SJCRH30 (cell line): ENCODE results near the gene SACM1L. TPM values are rescaled to one million over a fixed set of nuclear protein-coding genes. Genes with fewer than 3 reads are reported as not detected.

Source experiments
- DNase-seq, 2 experiments: peaks; one replicate each; pipeline ENCODE4 v3.0.0-alpha.2; 2015 to 2020
- H3K27ac ChIP-seq: fragments of 250-450 bp; sonication (Bioruptor Pico); 2 replicates; pipeline ENCODE4 v1.5.1; 2020; ENCODE audit warnings: mild to moderate bottlenecking, moderate library complexity
- H3K27me3 ChIP-seq: fragments of 250-450 bp; sonication (Bioruptor Pico); 2 replicates; pipeline ENCODE4 v1.5.1; 2020; ENCODE audit warnings: mild to moderate bottlenecking, moderate library complexity
- H3K36me3 ChIP-seq: fragments of 250-450 bp; sonication (Bioruptor Pico); 2 replicates; pipeline ENCODE4 v1.5.1; 2020; ENCODE audit warnings: mild to moderate bottlenecking, moderate library complexity
- H3K4me1 ChIP-seq: fragments of 250-450 bp; sonication (Bioruptor Pico); 2 replicates; pipeline ENCODE4 v1.5.1; 2020; ENCODE audit warnings: mild to moderate bottlenecking, moderate library complexity
- H3K4me3 ChIP-seq: fragments of 250-450 bp; sonication (Bioruptor Pico); 2 replicates; pipeline ENCODE4 v1.5.1; 2020; ENCODE audit warnings: mild to moderate bottlenecking, moderate library complexity
- H3K9me3 ChIP-seq: fragments of 250-450 bp; sonication (Bioruptor Pico); replicated peaks from 2 replicates; pipeline ENCODE4 v1.5.1; 2020; ENCODE audit warnings: mild to moderate bottlenecking, moderate library complexity
- total RNA-seq: library from RNA; depleted of rRNA; stranded (reverse); fragments of >200 nt; shearing (Covaris generic); gene quantifications from 2 replicates; pipeline ENCODE4 v1.2.3, GENCODE V29; 2014

The SACM1L gene
- total RNA-seq, 1 experiment from 2014 or later: 25.0 TPM

GRCh38 chr3:45781271-45781670 is 92.1 kb downstream of the SACM1L start:
- Histone ChIP-seq H3K4me1 (peaks cover 10% of the 10 kb centered on the region; the same call in 1 of the 2 replicates), H3K36me3 (no peaks in the 10 kb centered on the region), H3K27me3 (no peaks in the 10 kb centered on the region), H3K4me3 (no peak overlapping the region), H3K27ac (no peak overlapping the region), H3K9me3 (no peaks in the 10 kb centered on the region)
- no peak for DNase-seq

- Histone ChIP-seq H3K4me1 (peaks cover 4% of the 10 kb centered on the region; the same call in 1 of the 2 replicates), H3K27me3 (no peaks in the 10 kb centered on the region), H3K4me3 (no peak overlapping the region), H3K36me3 (no peaks in the 10 kb centered on the region), H3K27ac (no peak overlapping the region), H3K9me3 (no peaks in the 10 kb centered on the region)
- no peak for DNase-seq
Observed at GRCh38 chr3:45781841-45782240, 92.6 kb downstream of the SACM1L start.

- Histone ChIP-seq H3K27me3 (no peaks in the 10 kb centered on the region), H3K9me3 (no peaks in the 10 kb centered on the region), H3K36me3 (no peaks in the 10 kb centered on the region), H3K4me1 (no peaks in the 10 kb centered on the region; the same call in 1 of the 2 replicates), H3K27ac (no peak overlapping the region), H3K4me3 (no peak overlapping the region)
- no peak for DNase-seq
Observed at GRCh38 chr3:45782381-45782780, 93.2 kb downstream of the SACM1L start.

GRCh38 chr3:45783667-45784066 is 94.5 kb downstream of the SACM1L start:
- Histone ChIP-seq H3K4me1 (no peaks in the 10 kb centered on the region), H3K9me3 (no peaks in the 10 kb centered on the region), H3K27me3 (no peaks in the 10 kb centered on the region), H3K27ac (no peak overlapping the region), H3K4me3 (no peak overlapping the region), H3K36me3 (no peaks in the 10 kb centered on the region)
- no peak for DNase-seq

GRCh38 chr3:45785605-45786150 is 96.5 kb downstream of the SACM1L start:
- no peaks in the 10 kb centered on the region for H3K36me3 ChIP-seq

GRCh38 chr3:45786801-45787495 is 97.8 kb downstream of the SACM1L start:
- no peaks in the 10 kb centered on the region for H3K4me1 ChIP-seq
- DNase-seq: no peak
- H3K27me3 ChIP-seq: no peaks in the 10 kb centered on the region

More at GRCh38 chr3:45785605-45786150, 96.5 kb downstream of the SACM1L start:
- DNase-seq: no peak
- Histone ChIP-seq H3K9me3 (no peaks in the 10 kb centered on the region), H3K27me3 (no peaks in the 10 kb centered on the region), H3K27ac (no peak overlapping the region), H3K4me3 (no peak overlapping the region), H3K4me1 (no peaks in the 10 kb centered on the region)

GRCh38 chr3:45787551-45787950 is 98.4 kb downstream of the SACM1L start:
- Histone ChIP-seq H3K4me3 (no peak overlapping the region), H3K27me3 (no peaks in the 10 kb centered on the region), H3K9me3 (no peaks in the 10 kb centered on the region), H3K27ac (no peak overlapping the region), H3K36me3 (no peaks in the 10 kb centered on the region), H3K4me1 (no peaks in the 10 kb centered on the region)
- DNase-seq: no peak

More at GRCh38 chr3:45786801-45787495, 97.8 kb downstream of the SACM1L start:
- Histone ChIP-seq H3K9me3 (no peaks in the 10 kb centered on the region), H3K4me3 (no peak overlapping the region), H3K36me3 (no peaks in the 10 kb centered on the region), H3K27ac (no peak overlapping the region)

- no peaks in the 10 kb centered on the region; the same call in 1 of the 2 replicates for H3K4me1 ChIP-seq
- no peaks in the 10 kb centered on the region for H3K36me3 ChIP-seq
- no peaks in the 10 kb centered on the region for H3K9me3 ChIP-seq
- H3K4me3 ChIP-seq: no peak overlapping the region
- no peak for DNase-seq
- no peak overlapping the region for H3K27ac ChIP-seq
- no peaks in the 10 kb centered on the region for H3K27me3 ChIP-seq
Observed at GRCh38 chr3:45789235-45789812, 100.1 kb downstream of the SACM1L start.

- Histone ChIP-seq H3K4me1 (no peaks in the 10 kb centered on the region; the same call in 1 of the 2 replicates), H3K4me3 (no peak overlapping the region), H3K9me3 (no peaks in the 10 kb centered on the region), H3K27ac (no peak overlapping the region), H3K36me3 (no peaks in the 10 kb centered on the region), H3K27me3 (no peaks in the 10 kb centered on the region)
- DNase-seq: no peak
Observed at GRCh38 chr3:45790596-45790995, 101.4 kb downstream of the SACM1L start.

- H3K27ac ChIP-seq: no peak overlapping the region
- H3K36me3 ChIP-seq: no peaks in the 10 kb centered on the region
- H3K27me3 ChIP-seq: no peaks in the 10 kb centered on the region
- no peak overlapping the region for H3K4me3 ChIP-seq
- DNase-seq: no peak
- no peaks in the 10 kb centered on the region for H3K9me3 ChIP-seq
- no peaks in the 10 kb centered on the region; the same call in 1 of the 2 replicates for H3K4me1 ChIP-seq
Observed at GRCh38 chr3:45792036-45792435, 102.8 kb downstream of the SACM1L start.

- no peaks in the 10 kb centered on the region; the same call in 1 of the 2 replicates for H3K4me1 ChIP-seq
- H3K4me3 ChIP-seq: no peak overlapping the region
- H3K36me3 ChIP-seq: no peaks in the 10 kb centered on the region
- H3K27ac ChIP-seq: no peak overlapping the region
- H3K9me3 ChIP-seq: no peaks in the 10 kb centered on the region
- DNase-seq: no peak
- H3K27me3 ChIP-seq: no peaks in the 10 kb centered on the region
Observed at GRCh38 chr3:45792516-45793172, 103.4 kb downstream of the SACM1L start.

GRCh38 chr3:45793482-45794176 is 104.4 kb downstream of the SACM1L start:
- Histone ChIP-seq H3K4me1 (no peaks in the 10 kb centered on the region; the same call in 1 of the 2 replicates), H3K9me3 (no peaks in the 10 kb centered on the region), H3K4me3 (no peak overlapping the region), H3K27me3 (no peaks in the 10 kb centered on the region), H3K27ac (no peak overlapping the region), H3K36me3 (no peaks in the 10 kb centered on the region)
- no peak for DNase-seq

GRCh38 chr3:45794177-45794560 is 105.0 kb downstream of the SACM1L start:
- Histone ChIP-seq H3K27me3 (no peaks in the 10 kb centered on the region), H3K4me3 (no peak overlapping the region), H3K4me1 (no peaks in the 10 kb centered on the region; the same call in 1 of the 2 replicates), H3K9me3 (no peaks in the 10 kb centered on the region), H3K36me3 (no peaks in the 10 kb centered on the region), H3K27ac (no peak overlapping the region)
- DNase-seq: no peak

- no peaks in the 10 kb centered on the region for H3K27me3 ChIP-seq
- no peaks in the 10 kb centered on the region for H3K36me3 ChIP-seq
- no peaks in the 10 kb centered on the region; the same call in 1 of the 2 replicates for H3K4me1 ChIP-seq
- H3K9me3 ChIP-seq: no peaks in the 10 kb centered on the region
- no peak overlapping the region for H3K27ac ChIP-seq
- no peak overlapping the region for H3K4me3 ChIP-seq
- no peak for DNase-seq
Observed at GRCh38 chr3:45794660-45795059, 105.5 kb downstream of the SACM1L start.
